Left lung (tissue), 10 donors: Measurements from ENCODE around the gene VPS25. TPM values are rescaled to one million over a fixed set of nuclear protein-coding genes. Genes with fewer than 3 reads are reported as not detected.
A peak's percentile ranks its signal among the peaks of the same experiment; 100 is the strongest.

Experiments used
- ATAC-seq: fragments of 200-7000 bp; cut with Tn5 transposase; one replicate; pipeline ENCODE4 v1.9.1; 2020; ENCODE audit warnings: moderate library complexity
- DNase-seq, 4 donors: peaks; one replicate each; pipeline ENCODE4 v3.0.0-alpha.2; 2013 to 2020
- H3K27ac ChIP-seq, 2 donors: fragments of 200-600 bp; sonication (generic) in 1 of 2; one replicate each; pipeline versions ENCODE4 v1.5.0 to v1.8.0; 2020 to 2021
- H3K27me3 ChIP-seq, 2 donors: fragments of 200-600 bp; sonication (generic) in 1 of 2; one replicate each; pipeline versions ENCODE4 v1.5.0 to v1.8.0; 2020 to 2021
- H3K36me3 ChIP-seq, 2 donors: fragments of 200-600 bp; sonication (generic) in 1 of 2; one replicate each; pipeline versions ENCODE4 v1.5.0 to v1.8.0; 2020 to 2021
- H3K4me1 ChIP-seq, 2 donors: fragments of 200-600 bp; one replicate each; pipeline ENCODE4 v1.8.0; 2021
- H3K4me3 ChIP-seq, 2 donors: fragments of 200-600 bp; sonication (generic) in 1 of 2; one replicate each; pipeline versions ENCODE4 v1.5.0 to v1.8.0; 2020 to 2021; ENCODE audit warnings: mild to moderate bottlenecking in 1 of 2
- H3K9me3 ChIP-seq, 2 donors: fragments of 200-600 bp; sonication (generic) in 1 of 2; one replicate each; pipeline versions ENCODE4 v1.5.0 to v1.8.0; 2020 to 2021
- intact Hi-C, 2 donors: fragments of 100-400 bp; cut with DNase I; formaldehyde crosslinking; loops; one replicate each; pipeline versions ENCODE4 v1.11.2 to v1.14.2; 2022
- polyA plus RNA-seq, 6 donors: library from polyadenylated mRNA; unstranded; fragments of 120-200 nt; gene quantifications; one replicate each; pipeline ENCODE4 v1.2.1, GENCODE V29; 2013; ENCODE audit not compliant: insufficient read length in 6 of 6
- total RNA-seq, 2 donors: library from RNA; stranded (reverse); fragmentation: NEBNext Ultra II Directional; extraction: Animal tissue kit (Norgen Biotek cat#: 25700); gene quantifications; one replicate each; pipeline ENCODE4 v1.2.1, GENCODE V29; 2021
- TF ChIP-seq, protein P1 (sequence below), 2 donors: fragments of 200-600 bp; sonication (generic) in 1 of 2; IDR thresholded peaks; one replicate each; pipeline versions ENCODE4 v1.5.0 to v1.8.0; 2021; ENCODE audit warnings: antibody characterized with exemption in 2 of 2
- donor health status: DM: no; HTN: yes; CAD: no.
- donor health status: DM: no; HTN: no; CAD: no.

The VPS25 gene
- total and polyA plus RNA-seq, 8 donors: 54.8 to 72.7 (median 67.9) TPM

DNA sequence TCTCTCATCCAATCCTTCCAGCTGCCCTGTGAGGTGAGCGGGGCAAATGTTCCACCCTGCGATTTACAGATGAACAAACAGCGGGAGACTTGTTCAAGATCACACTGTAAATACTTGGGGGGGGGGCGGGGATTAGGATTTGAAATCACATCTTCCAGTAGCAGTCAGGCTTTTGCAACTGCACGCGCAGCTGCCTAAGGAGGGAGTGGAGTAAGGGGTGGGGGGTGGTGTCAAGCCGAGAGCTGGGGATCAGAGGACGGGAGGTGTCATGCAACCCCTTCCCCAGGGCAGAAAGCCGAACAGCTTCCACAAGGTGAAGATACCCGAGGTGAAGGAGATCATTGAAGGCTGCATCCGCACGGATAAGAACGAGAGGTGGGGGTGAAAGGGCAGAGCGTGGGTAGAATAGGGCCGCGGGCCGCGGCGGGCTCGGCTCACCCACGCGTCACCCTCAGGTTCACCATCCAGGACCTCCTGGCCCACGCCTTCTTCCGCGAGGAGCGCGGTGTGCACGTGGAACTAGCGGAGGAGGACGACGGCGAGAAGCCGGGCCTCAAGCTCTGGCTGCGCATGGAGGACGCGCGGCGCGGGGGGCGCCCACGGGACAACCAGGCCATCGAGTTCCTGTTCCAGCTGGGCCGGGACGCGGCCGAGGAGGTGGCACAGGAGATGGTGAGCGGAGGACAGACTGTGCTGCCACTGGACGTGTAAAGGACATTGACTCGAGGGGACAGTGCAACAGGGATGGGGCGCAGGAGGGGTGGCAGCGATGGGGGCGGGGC lies 11.8 kb downstream of the VPS25 start:
- Histone ChIP-seq H3K9me3 (no peaks in the 10 kb centered on the region), H3K27ac (no peak overlapping the region), H3K36me3 (no peaks in the 10 kb centered on the region), H3K4me3 (no peak overlapping the region), H3K4me1 (peaks cover 6 to 27% of the 10 kb centered on the region in 2 donors), H3K27me3 (peaks cover 63 to 85% of the 10 kb centered on the region in 2 donors)
- peak in 1 of 4 donors; percentile 76 for DNase-seq
- TF ChIP-seq, protein P1, sequence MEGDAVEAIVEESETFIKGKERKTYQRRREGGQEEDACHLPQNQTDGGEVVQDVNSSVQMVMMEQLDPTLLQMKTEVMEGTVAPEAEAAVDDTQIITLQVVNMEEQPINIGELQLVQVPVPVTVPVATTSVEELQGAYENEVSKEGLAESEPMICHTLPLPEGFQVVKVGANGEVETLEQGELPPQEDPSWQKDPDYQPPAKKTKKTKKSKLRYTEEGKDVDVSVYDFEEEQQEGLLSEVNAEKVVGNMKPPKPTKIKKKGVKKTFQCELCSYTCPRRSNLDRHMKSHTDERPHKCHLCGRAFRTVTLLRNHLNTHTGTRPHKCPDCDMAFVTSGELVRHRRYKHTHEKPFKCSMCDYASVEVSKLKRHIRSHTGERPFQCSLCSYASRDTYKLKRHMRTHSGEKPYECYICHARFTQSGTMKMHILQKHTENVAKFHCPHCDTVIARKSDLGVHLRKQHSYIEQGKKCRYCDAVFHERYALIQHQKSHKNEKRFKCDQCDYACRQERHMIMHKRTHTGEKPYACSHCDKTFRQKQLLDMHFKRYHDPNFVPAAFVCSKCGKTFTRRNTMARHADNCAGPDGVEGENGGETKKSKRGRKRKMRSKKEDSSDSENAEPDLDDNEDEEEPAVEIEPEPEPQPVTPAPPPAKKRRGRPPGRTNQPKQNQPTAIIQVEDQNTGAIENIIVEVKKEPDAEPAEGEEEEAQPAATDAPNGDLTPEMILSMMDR (IDR thresholded peaks at IDR 0.05): no peak
- intact Hi-C loops: no loop called here
- ATAC-seq: no peak

DNA sequence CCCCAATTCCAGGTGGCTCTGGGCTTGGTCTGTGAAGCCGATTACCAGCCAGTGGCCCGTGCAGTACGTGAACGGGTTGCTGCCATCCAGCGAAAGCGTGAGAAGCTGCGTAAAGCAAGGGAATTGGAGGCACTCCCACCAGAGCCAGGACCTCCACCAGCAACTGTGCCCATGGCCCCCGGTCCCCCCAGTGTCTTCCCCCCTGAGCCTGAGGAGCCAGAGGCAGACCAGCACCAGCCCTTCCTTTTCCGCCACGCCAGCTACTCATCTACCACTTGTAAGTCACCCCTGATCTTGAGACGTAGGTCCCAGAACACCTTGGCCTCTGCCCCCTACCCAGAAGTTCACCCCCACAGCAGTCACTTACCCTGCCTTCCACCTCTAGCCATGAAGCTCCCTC lies 14.0 kb downstream of the VPS25 start:
- no peak overlapping the region for H3K4me3 ChIP-seq
- TF ChIP-seq, protein P1 (IDR thresholded peaks at IDR 0.05): no peak
- H3K27me3 ChIP-seq: peaks cover 45 to 70% of the 10 kb centered on the region in 2 donors
- DNase-seq: no peak
- H3K36me3 ChIP-seq: no peaks in the 10 kb centered on the region
- H3K27ac ChIP-seq: no peak overlapping the region
- H3K9me3 ChIP-seq: no peaks in the 10 kb centered on the region
- intact Hi-C loops: no loop called here
- ATAC-seq: no peak
- peaks cover 0 to 15% of the 10 kb centered on the region in 2 donors for H3K4me1 ChIP-seq

DNA sequence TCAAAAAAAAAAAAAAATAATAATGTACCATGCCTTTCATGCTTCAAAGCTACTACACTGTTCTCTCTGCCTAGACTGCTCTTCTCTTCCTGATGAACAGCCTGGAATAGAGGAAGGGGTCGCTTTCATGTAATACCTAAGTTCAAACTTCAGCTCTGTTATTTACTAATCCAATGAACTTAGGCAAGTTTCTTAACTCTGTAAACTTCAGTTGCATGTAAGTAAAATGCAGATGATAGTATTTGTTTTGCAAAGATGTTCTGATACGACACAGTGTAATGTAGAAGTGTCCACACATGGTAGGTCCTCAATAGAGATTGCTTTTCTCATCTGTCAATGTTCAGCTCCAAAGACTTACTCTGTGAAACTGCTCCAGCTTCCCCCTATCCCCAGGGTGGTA lies 18.7 kb downstream of the VPS25 start:
- TF ChIP-seq, protein P1 (IDR thresholded peaks at IDR 0.05): no peak
- DNase-seq (no peak), ATAC-seq (no peak)
- H3K27ac ChIP-seq: no peak overlapping the region
- H3K9me3 ChIP-seq: no peaks in the 10 kb centered on the region
- H3K27me3 ChIP-seq: peaks cover 0 to 23% of the 10 kb centered on the region in 2 donors
- intact Hi-C loops: no loop called here
- H3K4me3 ChIP-seq: no peak overlapping the region
- peaks cover 0 to 7% of the 10 kb centered on the region in 2 donors for H3K36me3 ChIP-seq
- peaks cover 2 to 4% of the 10 kb centered on the region in 2 donors for H3K4me1 ChIP-seq

DNA sequence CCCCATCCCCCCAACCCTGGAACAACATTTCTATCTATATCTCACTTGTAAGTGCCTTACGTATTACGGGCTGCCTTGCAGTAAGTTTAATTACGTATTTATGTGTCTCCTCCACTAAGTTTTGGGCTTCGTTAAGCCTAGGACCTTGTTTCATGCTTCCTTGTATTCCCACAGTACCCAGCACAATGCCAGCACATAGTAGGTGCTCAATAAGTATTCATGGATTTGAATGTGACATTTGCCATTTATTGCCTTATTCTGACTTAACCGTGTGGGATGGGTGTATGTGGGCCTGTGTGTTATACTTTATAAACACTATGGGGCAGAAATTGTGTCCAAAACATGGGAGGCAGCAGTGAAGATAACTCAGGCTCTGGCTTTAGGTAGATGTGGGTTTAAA lies 19.3 kb downstream of the VPS25 start:
- H3K4me3 ChIP-seq: no peak overlapping the region
- DNase-seq (no peak), ATAC-seq (no peak)
- peaks cover 0 to 17% of the 10 kb centered on the region in 2 donors for H3K27me3 ChIP-seq
- H3K9me3 ChIP-seq: no peaks in the 10 kb centered on the region
- H3K27ac ChIP-seq: no peak overlapping the region
- H3K4me1 ChIP-seq: peaks cover 8 to 10% of the 10 kb centered on the region in 2 donors
- TF ChIP-seq, protein P1 (IDR thresholded peaks at IDR 0.05): no peak
- H3K36me3 ChIP-seq: peaks cover 0 to 7% of the 10 kb centered on the region in 2 donors
- intact Hi-C loops: no loop called here

DNA sequence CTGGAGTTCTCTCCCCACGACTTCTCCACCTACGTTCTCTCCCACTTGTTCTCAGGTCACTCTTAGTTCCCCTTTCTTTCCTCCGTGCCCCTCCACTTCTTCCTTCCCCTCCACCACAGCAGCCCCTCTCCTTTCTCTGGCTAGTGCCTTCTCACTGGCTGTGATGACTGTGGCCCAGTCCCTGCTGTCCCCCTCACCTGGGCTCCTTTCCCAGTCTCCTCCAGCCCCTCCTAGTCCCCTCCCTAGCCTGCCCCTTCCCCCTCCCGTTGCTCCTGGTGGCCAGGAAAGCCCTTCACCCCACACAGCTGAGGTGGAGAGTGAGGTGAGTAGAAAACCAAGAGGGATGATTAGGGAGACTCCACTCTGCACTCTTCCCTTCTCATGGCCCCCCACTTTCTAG lies 21.8 kb downstream of the VPS25 start:
- DNase-seq: no peak
- peaks cover 0 to 7% of the 10 kb centered on the region in 2 donors for H3K36me3 ChIP-seq
- H3K27me3 ChIP-seq: peaks cover 0 to 7% of the 10 kb centered on the region in 2 donors
- no peak overlapping the region for H3K27ac ChIP-seq
- H3K4me3 ChIP-seq: no peak overlapping the region
- H3K9me3 ChIP-seq: no peaks in the 10 kb centered on the region
- no peak for ATAC-seq
- TF ChIP-seq, protein P1 (IDR thresholded peaks at IDR 0.05): no peak
- intact Hi-C loops: no loop called here
- peaks cover 13 to 23% of the 10 kb centered on the region in 2 donors for H3K4me1 ChIP-seq
